ENCODE data around the gene VAMP4. TPM values are rescaled to one million over a fixed set of nuclear protein-coding genes. Genes with fewer than 3 reads are reported as not detected.

The VAMP4 gene
- total RNA-seq, 2 experiments from 2014 or later = 14.7 to 16.1 TPM

DNA sequence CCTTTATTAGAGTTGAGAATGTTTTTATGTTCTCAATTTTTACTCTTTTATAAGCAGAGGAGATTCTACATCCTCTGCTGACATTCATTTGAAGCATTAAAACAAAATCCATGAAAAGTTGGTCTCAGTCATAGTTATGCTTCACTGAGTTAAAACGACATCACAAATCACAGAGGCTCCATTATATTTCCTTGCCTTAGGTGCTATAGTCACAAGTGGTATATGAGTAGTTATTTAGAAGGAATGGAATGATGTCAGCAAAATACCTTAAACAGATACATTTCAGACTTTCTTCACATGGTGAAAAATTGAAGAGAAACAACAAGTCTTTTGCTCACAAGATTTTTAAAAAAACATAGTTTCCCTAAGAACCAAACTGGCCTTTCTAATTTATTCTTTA lies 27.9 kb upstream of the VAMP4 start:
- H3K4me1 Mint-ChIP-seq = no peaks in the 10 kb centered on the region
- DNase-seq = no peak
- no peaks in the 10 kb centered on the region for H3K36me3 Mint-ChIP-seq (ENCODE audit: low read depth)
- peaks cover 20% of the 10 kb centered on the region for H3K27me3 Mint-ChIP-seq
- H3K4me3 Mint-ChIP-seq = no peak overlapping the region
- H3K27ac Mint-ChIP-seq = no peak overlapping the region
- no peaks in the 10 kb centered on the region for H3K9me3 Mint-ChIP-seq
- ChIA-PET POLR2A (no interaction called here), CTCF (no interaction called here)

GRCh38 chr1:171769171-171769570 lies 27.3 kb upstream of the VAMP4 start:
- H3K36me3 Mint-ChIP-seq (ENCODE audit: low read depth) = no peaks in the 10 kb centered on the region
- H3K4me1 Mint-ChIP-seq = no peaks in the 10 kb centered on the region
- ChIA-PET POLR2A (no interaction called here), CTCF (no interaction called here)
- H3K27me3 Mint-ChIP-seq = peaks cover 20% of the 10 kb centered on the region
- no peaks in the 10 kb centered on the region for H3K9me3 Mint-ChIP-seq
- H3K4me3 Mint-ChIP-seq = no peak overlapping the region
- DNase-seq = no peak
- no peak overlapping the region for H3K27ac Mint-ChIP-seq

DNA sequence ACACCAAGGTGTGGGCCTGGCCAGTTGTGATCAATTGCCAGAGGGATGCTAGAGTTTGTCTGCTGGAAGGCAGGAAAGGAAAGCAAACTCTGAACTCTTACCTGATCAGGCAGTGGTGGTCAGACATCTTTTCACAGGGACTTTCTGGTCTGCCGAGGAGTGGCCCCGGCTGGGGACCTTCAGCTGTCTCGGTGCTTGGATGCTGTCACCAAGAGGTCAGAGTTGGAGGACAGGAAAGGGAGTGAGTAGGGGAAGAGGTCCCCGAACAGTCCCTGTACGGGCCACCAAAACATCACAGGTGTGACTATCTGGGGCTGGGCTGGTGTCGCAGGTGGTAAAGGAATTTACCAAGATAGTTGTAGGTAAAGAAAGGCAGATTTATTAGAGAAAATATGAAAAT lies 21.9 kb upstream of the VAMP4 start:
- H3K4me1 Mint-ChIP-seq = no peaks in the 10 kb centered on the region
- peaks cover 12% of the 10 kb centered on the region for H3K27me3 Mint-ChIP-seq
- no peak for DNase-seq
- no peak overlapping the region for H3K4me3 Mint-ChIP-seq
- ChIA-PET CTCF (no interaction called here), POLR2A (no interaction called here)
- no peak overlapping the region for H3K27ac Mint-ChIP-seq
- H3K9me3 Mint-ChIP-seq = no peaks in the 10 kb centered on the region
- H3K36me3 Mint-ChIP-seq (ENCODE audit: low read depth) = no peaks in the 10 kb centered on the region

- DNase-seq = no peak
- Mint-ChIP-seq H3K9me3 (no peaks in the 10 kb centered on the region), H3K27me3 (peaks cover 18% of the 10 kb centered on the region), H3K27ac (no peak overlapping the region), H3K36me3 (ENCODE audit: low read depth) (no peaks in the 10 kb centered on the region), H3K4me1 (no peaks in the 10 kb centered on the region), H3K4me3 (no peak overlapping the region)
- POLR2A ChIA-PET = interaction anchor here (0.7 kb wide), 1 partner anchor 21 kb away, joined by 3 read pairs; no protein-coding TSS in a partner anchor
- CTCF ChIA-PET = interaction anchor here (0.6 to 2.0 kb wide), 5 partner anchors 11 to 1587 kb away, joined by 3 to 6 read pairs (median 3); no protein-coding TSS in a partner anchor
Observed at GRCh38 chr1:171762143-171762563, 20.3 kb upstream of the VAMP4 start.

DNA sequence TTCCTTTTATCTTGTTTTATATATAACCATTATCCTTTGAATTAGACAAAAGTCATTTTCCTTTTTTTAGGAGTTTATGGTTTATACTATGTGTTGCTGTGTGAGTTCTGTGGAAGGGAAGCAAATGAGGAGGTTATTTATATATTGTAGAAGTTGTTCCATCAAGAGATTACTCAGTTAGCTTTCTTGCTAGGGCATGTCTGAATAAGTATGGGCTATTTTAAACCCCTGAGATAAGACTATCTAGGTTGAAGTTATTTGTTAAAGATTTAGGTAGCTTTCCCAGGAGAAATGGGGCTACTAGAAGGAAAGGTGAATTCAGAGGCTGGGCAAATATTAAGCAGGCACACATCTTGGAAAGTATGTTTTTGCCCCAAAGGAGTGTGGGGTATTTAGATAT lies 16.1 kb upstream of the VAMP4 start:
- H3K4me1 Mint-ChIP-seq = no peaks in the 10 kb centered on the region
- H3K36me3 Mint-ChIP-seq (ENCODE audit: low read depth) = no peaks in the 10 kb centered on the region
- H3K27ac Mint-ChIP-seq = no peak overlapping the region
- CTCF ChIA-PET = interaction anchor here (0.8 kb wide), 1 partner anchor 44 kb away, joined by 3 read pairs; no protein-coding TSS in a partner anchor
- H3K27me3 Mint-ChIP-seq = peaks cover 8% of the 10 kb centered on the region
- POLR2A ChIA-PET = no interaction called here
- H3K4me3 Mint-ChIP-seq = no peak overlapping the region
- no peaks in the 10 kb centered on the region for H3K9me3 Mint-ChIP-seq
- no peak for DNase-seq

- Mint-ChIP-seq H3K27ac (no peak overlapping the region), H3K36me3 (ENCODE audit: low read depth) (no peaks in the 10 kb centered on the region), H3K9me3 (no peaks in the 10 kb centered on the region), H3K4me1 (no peaks in the 10 kb centered on the region), H3K27me3 (peaks cover 8% of the 10 kb centered on the region), H3K4me3 (no peak overlapping the region)
- no peak for DNase-seq
- ChIA-PET POLR2A (no interaction called here), CTCF (no interaction called here)
Observed at GRCh38 chr1:171756856-171757255, 15.0 kb upstream of the VAMP4 start.

- Mint-ChIP-seq H3K4me3 (no peak overlapping the region), H3K9me3 (no peaks in the 10 kb centered on the region), H3K4me1 (no peaks in the 10 kb centered on the region), H3K36me3 (ENCODE audit: low read depth) (no peaks in the 10 kb centered on the region), H3K27me3 (peaks cover 8% of the 10 kb centered on the region), H3K27ac (no peak overlapping the region)
- POLR2A ChIA-PET = interaction anchor here (0.6 kb wide), 1 partner anchor 654 kb away, joined by 4 read pairs; no protein-coding TSS in a partner anchor
- no peak for DNase-seq
- CTCF ChIA-PET = interaction anchor here (1.4 to 1.6 kb wide), 2 partner anchors 11 to 21 kb away, joined by 5 read pairs; no protein-coding TSS in a partner anchor
Observed at GRCh38 chr1:171754971-171755370, 13.1 kb upstream of the VAMP4 start.

GRCh38 chr1:171754353-171754705 lies 12.5 kb upstream of the VAMP4 start:
- Mint-ChIP-seq H3K27me3 (peaks cover 8% of the 10 kb centered on the region), H3K27ac (no peak overlapping the region), H3K4me3 (no peak overlapping the region), H3K9me3 (no peaks in the 10 kb centered on the region), H3K36me3 (ENCODE audit: low read depth) (no peaks in the 10 kb centered on the region), H3K4me1 (no peaks in the 10 kb centered on the region)
- ChIA-PET CTCF (interaction anchor here (0.6 to 1.4 kb wide), 2 partner anchors 10 to 41 kb away, joined by 3 to 5 read pairs; no protein-coding TSS in a partner anchor), POLR2A (no interaction called here)
- DNase-seq = no peak

GRCh38 chr1:171753685-171754352 lies 12.0 kb upstream of the VAMP4 start:
- H3K27me3 Mint-ChIP-seq = peaks cover 8% of the 10 kb centered on the region
- H3K4me3 Mint-ChIP-seq = no peak overlapping the region
- no peaks in the 10 kb centered on the region for H3K36me3 Mint-ChIP-seq (ENCODE audit: low read depth)
- POLR2A ChIA-PET = no interaction called here
- no peaks in the 10 kb centered on the region for H3K9me3 Mint-ChIP-seq
- no peak overlapping the region for H3K27ac Mint-ChIP-seq
- CTCF ChIA-PET = interaction anchor here (0.6 kb wide), 1 partner anchor 41 kb away, joined by 3 read pairs; no protein-coding TSS in a partner anchor
- H3K4me1 Mint-ChIP-seq = no peaks in the 10 kb centered on the region
- DNase-seq = no peak

DNA sequence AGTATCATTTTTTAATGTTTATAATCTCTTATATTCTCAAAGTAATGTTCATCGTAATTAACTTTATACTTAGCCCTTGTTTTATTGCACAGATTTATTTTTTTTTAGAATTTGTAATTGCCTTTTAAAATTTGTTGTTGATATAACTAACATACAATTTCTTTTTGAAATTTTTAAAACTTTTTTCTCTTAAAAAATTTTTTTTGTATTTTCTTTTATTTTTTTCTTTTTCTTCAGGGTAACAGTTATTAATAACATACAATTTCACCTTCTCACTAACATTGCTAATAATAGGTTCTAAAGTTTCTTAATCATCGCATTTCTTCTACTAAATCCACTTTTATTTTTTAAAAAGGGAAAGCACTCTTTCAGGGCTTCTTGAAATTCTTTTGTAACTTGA lies 11.3 kb upstream of the VAMP4 start:
- Mint-ChIP-seq H3K27me3 (peaks cover 6% of the 10 kb centered on the region), H3K4me1 (no peaks in the 10 kb centered on the region), H3K36me3 (ENCODE audit: low read depth) (no peaks in the 10 kb centered on the region), H3K27ac (no peak overlapping the region), H3K9me3 (no peaks in the 10 kb centered on the region), H3K4me3 (no peak overlapping the region)
- ChIA-PET POLR2A (no interaction called here), CTCF (no interaction called here)
- DNase-seq = no peak

DNA sequence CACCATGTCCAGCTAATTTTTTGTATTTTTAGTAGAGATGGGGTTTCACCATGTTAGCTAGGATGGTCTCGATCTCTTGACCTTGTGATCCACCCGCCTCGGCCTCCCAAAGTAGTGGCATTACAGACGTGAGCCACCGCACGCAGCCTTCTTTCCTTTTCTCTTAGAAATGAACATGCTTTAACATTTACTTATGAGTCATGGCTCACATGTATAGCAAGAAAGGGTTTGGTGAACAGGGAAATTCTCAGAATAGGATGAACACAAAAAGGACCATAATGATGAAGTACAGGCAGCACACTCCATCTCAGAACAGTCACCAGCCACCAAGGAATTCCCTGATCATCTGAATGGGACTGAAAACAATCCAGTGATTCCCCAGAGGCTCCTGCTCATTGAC lies 9.4 kb upstream of the VAMP4 start:
- no peaks in the 10 kb centered on the region for H3K36me3 Mint-ChIP-seq (ENCODE audit: low read depth)
- ChIA-PET CTCF (no interaction called here), POLR2A (no interaction called here)
- no peak overlapping the region for H3K27ac Mint-ChIP-seq
- no peak overlapping the region for H3K4me3 Mint-ChIP-seq
- H3K4me1 Mint-ChIP-seq = no peaks in the 10 kb centered on the region
- no peaks in the 10 kb centered on the region for H3K27me3 Mint-ChIP-seq
- DNase-seq = no peak
- no peaks in the 10 kb centered on the region for H3K9me3 Mint-ChIP-seq

- H3K27ac Mint-ChIP-seq = no peak overlapping the region
- no peak for DNase-seq
- ChIA-PET POLR2A (no interaction called here), CTCF (no interaction called here)
- no peaks in the 10 kb centered on the region for H3K36me3 Mint-ChIP-seq (ENCODE audit: low read depth)
- H3K4me1 Mint-ChIP-seq = peaks cover 6% of the 10 kb centered on the region
- no peaks in the 10 kb centered on the region for H3K27me3 Mint-ChIP-seq
- no peak overlapping the region for H3K4me3 Mint-ChIP-seq
- H3K9me3 Mint-ChIP-seq = no peaks in the 10 kb centered on the region
Observed at GRCh38 chr1:171748651-171749050, 6.8 kb upstream of the VAMP4 start.

GRCh38 chr1:171744986-171745385 lies 3.1 kb upstream of the VAMP4 start:
- no peak for DNase-seq
- peaks cover 29% of the 10 kb centered on the region for H3K4me1 Mint-ChIP-seq
- H3K4me3 Mint-ChIP-seq = no peak overlapping the region
- H3K36me3 Mint-ChIP-seq (ENCODE audit: low read depth) = peaks cover 3% of the 10 kb centered on the region
- H3K9me3 Mint-ChIP-seq = no peaks in the 10 kb centered on the region
- ChIA-PET CTCF (interaction anchor here (0.6 to 1.5 kb wide), 2 partner anchors 12 to 260 kb away, joined by 4 to 5 read pairs; no protein-coding TSS in a partner anchor), POLR2A (no interaction called here)
- H3K27ac Mint-ChIP-seq = no peak overlapping the region
- H3K27me3 Mint-ChIP-seq = no peaks in the 10 kb centered on the region

All from activated CD4-positive, alpha-beta T cell treated with anti-CD3 and anti-CD28 coated beads, Interleukin-2, amount 10 ng/mL, durations not matched to agents 7 days and 5 days (primary cell).